Stimulated activated CD8-positive, alpha-beta memory T cell treated with anti-CD3 and anti-CD28 coated beads, Interleukin-7, amount 100 ng/mL, for 1 hour (primary cell): Measurements from ENCODE around the gene MSRB3.
"Not testable (repeated sequence)": the region's sequence is repeated elsewhere in the genome, so short reads cannot be mapped to it uniquely, and the experiment has no call there.

Experiments
- DNase-seq, 2 donors: peaks; one replicate each; pipeline ENCODE4 v3.0.0-alpha.2; 2020; ENCODE audit warnings: low read depth in 2 of 2

The MSRB3 gene

DNA sequence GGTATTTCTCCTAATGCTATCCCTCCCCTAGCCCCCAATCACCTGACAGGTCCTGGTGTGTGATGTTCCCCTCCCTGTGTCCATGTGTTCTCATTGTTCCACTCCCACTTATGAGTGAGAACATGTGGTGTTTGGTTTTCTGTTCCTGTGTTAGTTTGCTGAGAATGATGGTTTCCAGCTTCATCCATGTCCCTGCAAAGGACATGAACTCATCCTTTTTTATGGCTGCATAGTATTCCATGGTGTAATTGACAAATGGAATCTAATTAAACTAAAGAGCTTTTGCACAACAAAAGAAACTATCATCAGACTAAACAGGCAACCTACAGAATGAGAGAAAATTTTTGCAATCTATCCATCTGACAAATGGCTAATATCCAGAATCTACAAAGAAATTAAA, 178.9 kb downstream of the MSRB3 start:
- not testable (repeated sequence) for DNase-seq

DNA sequence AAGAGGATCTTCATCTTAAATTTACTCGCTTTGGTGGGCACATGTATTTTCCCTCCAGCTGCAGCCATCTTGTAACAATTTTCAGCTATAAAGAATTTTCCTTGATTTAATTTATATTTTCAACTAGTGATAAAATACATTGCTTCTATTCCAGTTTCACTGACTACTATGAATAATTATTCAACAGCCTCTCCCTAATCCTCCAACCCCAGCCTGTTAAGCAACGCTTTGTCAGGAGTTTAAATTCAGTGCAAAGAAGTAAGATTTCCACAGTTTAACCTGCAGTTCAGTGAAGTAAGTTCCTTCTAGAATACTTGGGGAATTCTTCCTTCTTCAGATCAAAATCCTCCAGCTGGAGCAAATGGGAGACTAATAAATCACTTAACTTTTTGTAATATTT, 180.2 kb downstream of the MSRB3 start:
- DNase-seq: no peak

DNA sequence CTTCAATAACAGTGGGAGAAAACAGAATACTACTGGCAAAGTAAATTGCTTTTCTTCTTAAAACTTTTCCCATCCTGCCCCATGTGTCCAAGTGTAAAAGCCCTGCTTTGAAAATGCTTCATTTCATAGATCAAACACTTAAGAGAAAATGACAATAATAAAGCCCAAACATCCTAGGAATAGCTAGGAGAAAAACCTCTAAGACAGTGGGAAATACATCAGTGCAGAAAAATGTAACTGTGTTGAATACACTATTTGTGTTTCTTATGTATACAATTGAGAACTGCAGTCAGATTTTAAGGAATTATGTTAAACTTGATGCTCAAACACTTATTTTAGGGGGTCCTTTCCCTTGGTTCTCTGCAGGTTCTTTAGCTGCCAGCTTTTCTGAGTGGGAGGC, 181.1 kb downstream of the MSRB3 start:
- no peak for DNase-seq

DNA sequence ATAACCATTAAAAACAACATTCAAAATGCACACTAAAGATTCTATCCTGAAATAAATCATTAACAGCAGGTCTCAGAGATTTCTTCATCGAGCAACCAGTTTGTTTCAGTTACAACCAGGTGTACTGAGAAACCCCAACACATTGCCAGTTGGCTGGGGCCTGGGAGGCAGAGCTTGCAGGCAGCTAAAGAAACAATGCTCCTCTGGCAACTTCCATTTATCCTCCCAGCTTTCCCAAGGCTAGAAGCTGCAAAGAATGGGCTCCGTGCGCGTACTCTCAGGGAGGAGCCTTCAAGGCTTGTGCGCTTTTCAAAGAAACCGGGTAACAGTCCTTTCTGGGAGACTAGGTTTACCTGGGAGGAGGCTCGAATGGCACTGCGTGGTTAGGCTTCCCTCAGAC, 181.6 kb downstream of the MSRB3 start:
- DNase-seq: no peak

DNA sequence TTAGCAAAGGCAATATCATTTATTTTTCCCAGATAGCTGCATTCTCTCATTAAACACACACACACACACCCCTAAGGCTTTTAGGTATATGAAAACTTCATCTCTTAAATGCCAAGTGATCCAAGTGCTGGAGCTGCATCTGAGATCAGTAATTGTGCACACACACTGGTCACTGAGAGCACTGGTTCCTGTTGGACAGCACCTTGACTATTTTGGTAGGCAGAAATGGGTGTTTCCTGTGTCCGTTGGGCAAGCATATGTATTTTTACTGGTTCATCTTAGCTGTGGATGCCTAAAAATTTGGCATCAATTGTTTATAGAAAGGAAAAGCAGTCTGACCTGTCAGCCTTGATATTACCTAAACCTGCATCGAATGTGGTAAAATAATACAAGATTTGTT, 182.5 kb downstream of the MSRB3 start:
- DNase-seq: no peak

DNA sequence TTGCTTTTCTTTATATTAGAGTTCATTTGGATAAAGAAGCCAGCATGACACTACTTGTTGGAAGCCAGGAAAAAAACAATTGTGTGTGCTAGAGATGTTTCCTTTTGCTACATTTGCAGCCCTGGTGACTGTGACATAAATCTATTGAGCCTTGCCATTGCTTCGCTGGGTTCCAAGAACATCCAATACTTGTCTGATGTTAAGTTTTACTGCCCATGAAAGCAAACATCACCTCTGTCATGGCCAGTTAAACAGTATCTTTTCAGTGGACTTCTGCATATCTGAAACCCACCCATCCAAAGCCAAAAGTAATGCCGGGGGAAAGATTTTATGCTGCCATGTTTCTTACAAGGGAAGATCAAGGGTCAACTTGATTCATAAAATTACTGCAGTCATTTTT, 184.0 kb downstream of the MSRB3 start:
- DNase-seq: no peak

DNA sequence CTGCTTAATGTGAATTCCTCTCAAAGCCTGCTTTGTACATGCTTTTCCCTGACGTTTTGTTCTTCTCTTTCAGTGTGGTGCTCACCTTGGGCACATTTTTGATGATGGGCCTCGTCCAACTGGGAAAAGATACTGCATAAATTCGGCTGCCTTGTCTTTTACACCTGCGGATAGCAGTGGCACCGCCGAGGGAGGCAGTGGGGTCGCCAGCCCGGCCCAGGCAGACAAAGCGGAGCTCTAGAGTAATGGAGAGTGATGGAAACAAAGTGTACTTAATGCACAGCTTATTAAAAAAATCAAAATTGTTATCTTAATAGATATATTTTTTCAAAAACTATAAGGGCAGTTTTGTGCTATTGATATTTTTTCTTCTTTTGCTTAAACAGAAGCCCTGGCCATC, 184.6 kb downstream of the MSRB3 start:
- no peak for DNase-seq

DNA sequence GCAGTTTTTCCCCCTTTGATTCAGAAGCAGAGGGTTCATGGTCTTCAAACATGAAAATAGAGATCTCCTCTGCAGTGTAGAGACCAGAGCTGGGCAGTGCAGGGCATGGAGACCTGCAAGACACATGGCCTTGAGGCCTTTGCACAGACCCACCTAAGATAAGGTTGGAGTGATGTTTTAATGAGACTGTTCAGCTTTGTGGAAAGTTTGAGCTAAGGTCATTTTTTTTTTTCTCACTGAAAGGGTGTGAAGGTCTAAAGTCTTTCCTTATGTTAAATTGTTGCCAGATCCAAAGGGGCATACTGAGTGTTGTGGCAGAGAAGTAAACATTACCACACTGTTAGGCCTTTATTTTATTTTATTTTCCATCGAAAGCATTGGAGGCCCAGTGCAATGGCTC, 185.1 kb downstream of the MSRB3 start:
- DNase-seq: no peak

DNA sequence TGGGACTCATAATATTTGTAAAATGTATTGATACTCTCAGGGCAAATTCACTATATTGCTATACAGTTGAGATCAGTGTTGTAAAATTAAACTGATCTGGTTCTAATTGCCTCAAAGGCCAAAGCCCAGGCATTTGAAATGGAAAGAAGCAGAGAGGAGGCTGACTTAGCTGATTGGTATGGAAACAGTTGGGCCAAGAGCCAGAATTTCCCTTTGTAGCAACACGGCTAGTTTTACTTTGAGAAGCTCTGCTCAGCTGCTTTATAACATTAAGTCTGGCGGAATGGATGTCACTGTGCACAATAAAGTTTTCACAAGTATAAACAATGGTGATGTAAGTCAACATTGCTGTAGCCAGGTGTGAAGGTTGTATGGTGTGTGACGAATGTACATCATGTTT, 186.4 kb downstream of the MSRB3 start:
- no peak for DNase-seq

DNA sequence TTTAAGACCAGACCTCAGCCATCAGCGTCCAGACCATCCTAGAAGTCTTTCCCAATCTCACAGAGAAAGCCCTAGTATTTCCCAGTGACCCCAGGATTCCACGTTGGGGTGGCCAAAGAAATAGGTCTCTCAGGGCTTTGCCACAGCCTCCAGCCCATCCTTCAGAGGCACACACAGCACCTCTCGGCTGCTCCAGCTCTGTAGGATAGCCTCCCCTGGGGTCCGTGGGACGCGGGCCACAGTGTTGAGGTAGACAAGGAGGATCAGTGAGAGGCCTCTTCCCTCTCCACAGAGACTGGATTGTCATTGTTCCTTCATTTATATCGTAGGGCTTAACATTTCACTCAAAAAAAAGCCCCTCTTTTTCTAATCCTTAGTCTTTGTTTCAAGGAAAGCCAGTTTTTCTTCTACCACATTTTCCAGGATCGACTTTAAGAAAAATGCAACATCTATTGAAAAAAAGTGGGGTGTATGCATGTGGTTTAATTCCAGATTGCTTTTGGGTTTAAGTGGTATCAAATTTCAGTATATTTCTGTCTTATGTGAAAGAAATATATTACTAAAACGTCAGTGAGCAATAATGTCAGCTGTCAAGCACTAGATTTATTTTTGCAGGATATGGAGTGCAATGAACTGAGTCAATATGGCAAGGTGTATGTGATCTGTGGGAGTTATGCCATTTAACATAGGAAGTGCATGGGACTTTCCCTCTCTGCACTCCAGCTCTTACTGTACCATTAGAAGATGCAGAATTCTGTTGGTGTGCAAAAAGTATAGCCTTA, 187.5 kb downstream of the MSRB3 start:
- DNase-seq: no peak

DNA sequence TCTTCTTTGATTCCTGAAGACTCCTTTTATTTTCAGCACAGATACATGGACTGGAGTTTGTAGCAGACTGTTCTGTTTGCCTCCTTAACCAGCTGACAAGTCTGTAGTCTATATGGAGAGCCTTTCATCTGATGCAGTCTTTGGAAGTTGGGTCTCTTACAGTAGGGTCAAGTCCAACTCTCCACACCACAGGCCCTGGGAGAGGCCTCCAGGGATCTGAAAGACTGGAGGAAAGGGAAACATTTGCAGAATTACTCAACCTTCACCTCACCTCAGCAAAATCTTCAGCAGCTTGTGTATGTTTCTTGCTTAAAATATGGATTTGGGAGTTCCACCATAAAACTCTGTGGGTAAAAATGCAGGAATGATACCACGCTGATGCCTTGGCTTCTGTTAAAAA, 188.4 kb downstream of the MSRB3 start:
- no peak for DNase-seq

DNA sequence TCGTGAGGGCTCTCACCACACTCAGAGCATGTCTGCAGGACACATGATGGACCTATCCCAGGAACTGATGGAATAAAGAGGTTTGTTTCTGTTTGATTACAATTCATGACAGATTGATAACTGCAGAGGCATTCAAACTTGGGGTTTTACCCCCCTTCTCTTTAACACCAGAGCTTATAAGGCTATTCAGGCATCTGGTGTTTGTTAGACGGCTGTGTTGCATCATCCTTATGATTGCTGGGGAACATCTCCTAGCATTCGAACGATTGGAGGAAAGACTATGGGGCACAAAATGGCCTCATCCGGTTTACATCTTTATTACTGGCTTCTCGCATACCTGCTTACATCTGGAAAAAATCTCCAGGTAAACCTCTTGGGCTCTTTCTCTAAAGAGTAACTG, 191.8 kb downstream of the MSRB3 start:
- DNase-seq: no peak

DNA sequence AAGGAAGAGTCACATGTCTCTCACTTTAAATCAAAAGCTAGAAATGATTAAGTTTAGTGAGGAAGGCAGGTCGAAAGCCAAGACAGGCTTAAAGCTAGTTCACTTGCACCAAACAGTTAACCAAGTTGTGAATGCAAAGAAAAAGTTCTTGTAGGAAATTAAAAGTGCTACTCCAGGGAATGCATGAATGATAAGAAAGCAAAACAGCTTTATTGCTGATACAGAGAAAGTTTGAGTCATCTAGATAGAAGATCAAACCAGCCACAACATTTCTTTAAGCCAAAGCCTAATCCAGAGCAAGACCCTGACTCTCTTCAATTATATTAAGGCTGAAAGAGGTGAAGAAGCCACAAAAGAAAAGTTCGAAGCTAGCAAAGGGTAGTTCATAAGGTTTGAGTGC, 193.6 kb downstream of the MSRB3 start:
- no peak for DNase-seq

DNA sequence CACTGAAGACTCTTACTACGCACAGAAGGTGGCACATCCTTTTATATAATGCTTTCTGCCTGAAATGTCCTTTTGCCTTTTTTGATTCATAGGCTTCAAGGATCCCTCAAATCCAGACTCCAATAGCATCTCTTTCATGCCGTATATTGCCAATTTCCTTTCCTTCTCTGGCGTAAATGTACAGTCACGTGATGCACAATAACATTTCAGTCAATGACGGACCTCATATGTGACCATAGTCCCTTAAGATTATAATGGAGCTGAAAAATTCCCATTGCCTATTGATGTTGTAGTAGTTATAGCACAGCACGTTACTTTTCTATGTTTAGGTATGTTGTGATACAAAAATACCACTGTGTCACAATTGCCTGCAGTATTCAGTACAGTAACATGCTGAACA, 196.3 kb downstream of the MSRB3 start:
- no peak for DNase-seq

DNA sequence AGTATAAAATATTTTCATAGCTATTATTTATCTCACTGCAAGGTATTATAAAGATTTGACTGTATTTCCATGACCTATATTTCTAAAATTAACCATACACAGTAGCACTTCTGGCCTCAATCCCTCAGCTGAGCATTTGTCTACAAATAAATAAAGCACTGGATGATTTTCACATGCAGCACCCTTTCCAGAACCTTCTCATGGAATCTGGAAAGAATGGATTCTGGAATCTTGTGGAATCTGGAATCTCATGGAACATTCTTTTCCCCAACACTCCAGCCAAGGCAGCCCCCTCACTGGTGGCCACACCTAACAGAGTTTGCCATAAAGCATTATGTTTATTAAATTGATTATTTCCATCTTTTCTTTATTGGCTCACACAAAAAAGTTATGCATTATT, 199.2 kb downstream of the MSRB3 start:
- no peak for DNase-seq

DNA sequence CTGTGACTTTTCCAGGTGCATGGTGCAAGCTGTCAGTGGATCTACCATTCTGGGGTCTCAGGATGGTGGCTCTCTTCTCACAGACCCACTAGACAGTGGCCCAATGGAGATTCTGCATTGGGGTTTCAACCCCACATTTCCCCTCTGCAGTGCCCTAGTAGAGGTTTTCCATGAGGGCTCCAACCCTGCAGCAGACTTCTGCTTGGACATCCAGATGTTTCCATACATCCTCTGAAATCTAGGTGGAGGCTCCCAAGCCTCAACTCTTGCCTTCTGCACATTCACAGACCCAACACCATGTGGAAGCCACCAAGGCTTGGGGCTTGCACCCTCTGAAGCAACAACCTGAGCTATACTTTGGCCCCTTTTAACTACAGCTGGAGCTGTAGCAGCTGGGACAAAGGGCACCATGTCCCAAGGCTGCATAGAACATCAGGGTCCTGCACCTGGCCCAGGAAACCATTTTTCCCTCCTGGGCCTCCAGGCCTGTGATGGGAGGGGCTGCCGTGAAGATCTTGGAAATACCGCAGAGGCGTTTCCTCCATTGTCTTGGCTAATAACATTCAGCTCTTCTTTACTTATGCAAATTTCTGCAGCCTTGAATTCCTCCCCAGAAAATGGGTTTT, 205.5 kb downstream of the MSRB3 start:
- DNase-seq: not testable (repeated sequence)

DNA sequence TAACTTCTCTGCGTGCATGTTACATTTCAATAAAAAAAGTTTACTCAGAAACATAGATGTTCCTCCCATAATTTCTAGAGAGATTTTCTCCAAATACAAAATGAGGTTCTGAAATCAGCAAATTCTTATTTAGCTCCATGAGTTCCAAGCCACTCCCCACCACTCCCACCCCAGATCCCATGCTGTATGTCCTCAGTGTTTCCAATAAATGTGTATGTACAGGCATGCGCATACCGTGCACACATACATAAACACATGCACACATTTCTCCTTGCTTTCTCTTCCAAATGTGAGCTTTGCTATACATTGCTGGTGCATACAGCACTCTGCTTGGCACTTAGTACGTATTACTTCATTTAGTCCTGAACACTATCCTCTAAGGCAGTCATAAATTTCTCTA, 209.7 kb downstream of the MSRB3 start:
- DNase-seq: no peak

DNA sequence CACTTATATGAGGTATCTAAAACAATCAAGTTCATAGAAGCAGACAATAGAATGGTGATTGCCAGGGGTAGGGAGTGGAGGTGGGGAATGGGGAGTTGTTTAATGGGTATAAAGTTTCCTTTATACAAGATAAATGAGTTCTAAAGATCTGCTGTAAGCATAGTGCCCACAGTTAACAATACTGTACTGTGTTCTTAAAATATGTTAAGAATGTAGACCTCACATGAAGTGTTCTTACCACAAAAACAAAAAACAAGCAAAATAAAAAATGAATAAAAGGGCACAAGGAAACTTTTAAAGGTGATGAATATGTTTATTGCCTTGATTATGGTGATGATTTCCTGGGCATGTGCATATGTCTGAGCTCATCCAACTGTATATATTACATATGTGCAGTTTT, 211.8 kb downstream of the MSRB3 start:
- no peak for DNase-seq

DNA sequence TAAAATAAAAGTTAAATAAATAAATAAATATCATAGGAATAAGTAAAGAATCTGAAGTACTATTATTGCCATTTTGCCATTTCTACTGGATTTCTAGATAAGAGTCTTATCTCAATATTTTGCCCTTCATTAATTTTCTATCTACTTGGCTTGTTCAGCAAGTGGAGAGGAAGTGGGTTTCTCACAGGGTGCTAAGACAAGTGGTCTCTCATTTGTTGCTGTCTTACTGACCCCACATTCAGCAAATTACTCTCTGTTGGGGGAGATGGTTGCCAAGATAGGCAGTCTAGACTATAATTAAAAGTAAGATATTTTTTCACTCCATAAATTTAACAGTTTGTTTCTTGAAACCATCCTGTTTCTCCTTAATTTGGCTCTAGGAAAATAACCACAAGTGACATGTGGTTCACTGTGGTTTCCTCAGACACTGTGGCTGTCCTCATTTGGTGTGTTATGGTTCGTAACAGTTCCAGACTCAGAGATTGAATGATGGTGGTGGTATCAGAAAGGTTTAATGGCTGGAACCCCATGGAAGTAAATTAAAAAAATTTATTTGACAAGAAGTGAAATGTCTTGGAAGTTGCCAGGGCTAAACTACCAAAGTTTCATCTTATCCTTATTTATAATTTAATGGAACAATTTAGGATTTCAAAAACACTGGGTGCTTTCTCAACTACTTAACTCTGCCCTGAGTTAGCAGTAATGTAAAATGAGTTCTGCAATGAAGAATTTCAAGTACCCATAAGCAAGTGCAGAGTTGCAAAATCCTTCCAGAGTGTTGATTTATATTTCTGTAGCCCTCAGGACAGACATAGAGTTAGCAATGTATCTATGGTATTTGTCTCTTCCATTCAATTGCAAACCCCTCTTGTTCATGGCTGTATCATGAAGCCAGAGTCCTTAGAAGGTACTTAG, 214.8 kb downstream of the MSRB3 start:
- no peak for DNase-seq

DNA sequence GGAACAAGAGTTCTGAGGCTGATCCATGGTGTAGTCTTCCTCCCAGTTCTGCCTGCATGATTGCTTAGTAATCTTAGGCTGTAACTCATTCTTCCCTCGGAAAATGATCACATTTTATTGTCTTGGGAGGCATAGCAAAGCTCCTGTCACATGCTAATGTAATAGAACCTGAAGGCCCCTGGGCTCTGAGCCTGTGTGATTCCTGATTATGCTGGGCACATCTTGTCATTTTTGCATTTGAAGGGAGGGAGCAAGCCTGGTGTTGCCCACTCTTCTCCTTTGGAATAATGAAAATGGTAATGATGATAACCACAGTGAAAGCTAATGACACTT, 215.4 kb downstream of the MSRB3 start:
- DNase-seq: no peak

DNA sequence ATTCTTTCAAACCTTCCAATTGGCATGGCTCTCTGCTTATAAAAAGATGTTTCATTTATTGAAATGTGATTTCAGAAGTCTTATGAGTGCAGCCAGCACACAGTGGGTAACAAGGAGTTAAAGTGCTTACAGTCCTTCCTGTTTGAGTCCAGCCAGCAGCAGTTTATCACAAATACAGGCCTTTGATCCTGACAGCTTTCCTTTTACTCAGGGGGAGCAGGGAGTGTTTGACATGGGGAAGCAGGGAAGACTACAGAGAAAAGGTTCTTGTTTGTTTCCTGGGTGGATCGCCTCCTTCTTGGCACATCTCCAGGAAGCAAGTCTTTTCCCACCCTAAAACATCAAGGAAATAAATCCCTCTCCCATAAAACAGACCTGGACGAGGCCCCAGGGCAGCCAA, 216.1 kb downstream of the MSRB3 start:
- DNase-seq: no peak

DNA sequence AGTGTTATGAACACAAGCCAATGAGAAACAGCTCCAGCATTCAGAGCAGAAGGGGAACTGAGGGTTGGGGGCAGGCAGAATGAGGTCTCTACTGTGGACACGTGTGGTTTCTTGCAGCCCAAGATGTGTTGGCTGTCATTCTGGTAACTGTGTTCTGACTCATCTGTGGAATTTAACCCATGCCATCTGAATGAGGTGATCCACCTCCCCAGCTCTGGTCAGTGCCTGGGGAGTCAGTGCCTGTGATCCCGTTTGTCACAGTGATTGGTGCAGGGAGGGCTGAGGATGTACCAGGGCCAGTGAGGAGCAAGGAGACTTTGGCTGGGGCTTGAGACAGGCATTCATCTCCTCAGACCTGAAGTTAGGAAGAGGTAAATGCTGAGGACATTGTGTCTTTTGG, 216.8 kb downstream of the MSRB3 start:
- no peak for DNase-seq

DNA sequence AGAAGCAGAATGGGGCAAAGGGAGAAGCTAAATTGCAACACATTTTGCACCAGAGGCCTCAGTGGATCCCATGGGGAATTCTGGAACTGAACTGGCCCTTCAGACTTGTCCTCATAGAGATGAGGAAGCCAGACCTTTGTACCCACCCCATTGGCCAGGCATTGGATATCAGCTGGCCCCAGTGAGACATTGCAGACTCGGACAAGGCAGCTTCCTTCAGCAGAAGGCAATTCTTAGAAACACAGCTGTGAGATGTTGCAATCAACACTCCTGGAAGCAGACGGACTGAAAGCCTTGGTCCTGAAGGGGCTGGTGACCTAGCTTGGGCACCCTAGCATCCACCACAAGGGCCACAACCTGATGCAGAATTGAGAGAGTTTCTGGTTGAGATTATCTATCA, 218.1 kb downstream of the MSRB3 start:
- DNase-seq: no peak
